Peyer's patch (tissue), 4 donors: ENCODE data around the gene HSD11B1L. TPM values are rescaled to one million over a fixed set of nuclear protein-coding genes. Genes with fewer than 3 reads are reported as not detected.
"Not testable (repeated sequence)": the region's sequence is repeated elsewhere in the genome, so short reads cannot be mapped to it uniquely, and the experiment has no call there.

Experiments
- DNase-seq, 3 donors: peaks; one replicate each; pipeline ENCODE4 v3.0.0-alpha.2; 2017 to 2019
- H3K27ac ChIP-seq, 4 donors: fragments of 200-600 bp; sonication (generic); one replicate each; pipeline ENCODE4 v1.5.1; 2016 to 2019
- H3K27me3 ChIP-seq, 2 donors: fragments of 200-600 bp; sonication (generic); one replicate each; pipeline ENCODE4 v1.5.1; 2019
- H3K36me3 ChIP-seq, 3 donors: fragments of 200-600 bp; sonication (generic); one replicate each; pipeline ENCODE4 v1.5.1; 2016 to 2019
- H3K4me1 ChIP-seq, 4 donors: fragments of 200-600 bp; sonication (generic); one replicate each; pipeline ENCODE4 v1.5.1; 2016 to 2019
- H3K4me3 ChIP-seq, 4 donors: fragments of 200-600 bp; sonication (generic); 1 replicate in 3 of 4; 2 replicates in 1 of 4; pipeline ENCODE4 v1.5.1; 2016 to 2019; ENCODE audit warnings: mild to moderate bottlenecking in 1 of 4
- H3K9me3 ChIP-seq, 4 donors: fragments of 200-600 bp; sonication (generic); one replicate each; pipeline ENCODE4 v1.5.1; 2016 to 2019; ENCODE audit warnings: mild to moderate bottlenecking in 1 of 4
- CTCF ChIP-seq, 6 experiments: fragments of 450-650 bp in 4 of 6; fragments of 200-600 bp in 2 of 6; sonication (generic) in 1 of 6; IDR thresholded peaks; one replicate each; pipeline ENCODE4 v1.5.1; 2017 to 2019; ENCODE audit warnings: antibody characterized with exemption in 6 of 6, mild to moderate bottlenecking in 3 of 6, moderate library complexity in 1 of 6
- POLR2A ChIP-seq, 2 donors: fragments of 450-650 bp; IDR thresholded peaks; one replicate each; pipeline ENCODE4 v1.5.1; 2017; ENCODE audit warnings: antibody characterized with exemption in 2 of 2, mild to moderate bottlenecking in 2 of 2, moderate library complexity in 2 of 2
- total RNA-seq, 4 donors: library from RNA; depleted of rRNA; stranded (reverse); fragments of >200 nt; gene quantifications; one replicate each; pipeline ENCODE4 v1.1.0, GENCODE V29; 2016

The HSD11B1L gene
- total RNA-seq, 4 donors from 2014 or later, result 4.9 to 17.3 (median 7.2) TPM; not detected in 1

- Histone ChIP-seq H3K9me3 (no peaks in the 10 kb centered on the region), H3K36me3 (peaks cover 0 to 75% (median 0%) of the 10 kb centered on the region in 3 donors), H3K27ac (no peak overlapping the region), H3K4me1 (no peaks in the 10 kb centered on the region), H3K4me3 (no peak overlapping the region), H3K27me3 (no peaks in the 10 kb centered on the region)
- no peak for DNase-seq
- TF ChIP-seq POLR2A (IDR thresholded peaks at IDR 0.05) (no peak), CTCF (IDR thresholded peaks at IDR 0.05) (no peak)
Measured at GRCh38 chr19:5700455-5701092, 19.7 kb downstream of the HSD11B1L start.

- DNase-seq, H3K27ac ChIP-seq, H3K4me3 ChIP-seq, H3K27me3 ChIP-seq, H3K4me1 ChIP-seq, H3K9me3 ChIP-seq: not testable (repeated sequence)
- H3K36me3 ChIP-seq, result peaks cover 0 to 72% (median 0%) of the 10 kb centered on the region in 3 donors
Measured at GRCh38 chr19:5702053-5702410, 21.2 kb downstream of the HSD11B1L start.

GRCh38 chr19:5703819-5704818 lies 23.3 kb downstream of the HSD11B1L start:
- no peaks in the 10 kb centered on the region for H3K27me3 ChIP-seq
- H3K36me3 ChIP-seq, result peaks cover 0 to 78% (median 0%) of the 10 kb centered on the region in 3 donors
- DNase-seq, result no peak

GRCh38 chr19:5705552-5705951 lies 24.7 kb downstream of the HSD11B1L start:
- Histone ChIP-seq H3K4me1 (no peaks in the 10 kb centered on the region), H3K9me3 (no peaks in the 10 kb centered on the region), H3K36me3 (peaks cover 0 to 75% (median 0%) of the 10 kb centered on the region in 3 donors), H3K27ac (no peak overlapping the region), H3K4me3 (no peak overlapping the region), H3K27me3 (no peaks in the 10 kb centered on the region)
- DNase-seq, result no peak
- TF ChIP-seq POLR2A (IDR thresholded peaks at IDR 0.05), result no peak
- TF ChIP-seq CTCF (IDR thresholded peaks at IDR 0.05), result no peak

More at GRCh38 chr19:5703819-5704818, 23.3 kb downstream of the HSD11B1L start:
- TF ChIP-seq CTCF (IDR thresholded peaks at IDR 0.05) (no peak), POLR2A (IDR thresholded peaks at IDR 0.05) (no peak)
- no peak overlapping the region for H3K4me3 ChIP-seq
- H3K9me3 ChIP-seq, result no peaks in the 10 kb centered on the region
- no peaks in the 10 kb centered on the region for H3K4me1 ChIP-seq
- H3K27ac ChIP-seq, result no peak overlapping the region

GRCh38 chr19:5706876-5707573 lies 26.2 kb downstream of the HSD11B1L start:
- no peak overlapping the region for H3K27ac ChIP-seq
- peaks cover 0 to 82% (median 0%) of the 10 kb centered on the region in 3 donors for H3K36me3 ChIP-seq
- TF ChIP-seq POLR2A (IDR thresholded peaks at IDR 0.05) (no peak), CTCF (IDR thresholded peaks at IDR 0.05) (no peak)

More at GRCh38 chr19:5706876-5707573, 26.2 kb downstream of the HSD11B1L start:
- Histone ChIP-seq H3K27me3 (no peaks in the 10 kb centered on the region), H3K4me3 (no peak overlapping the region), H3K4me1 (no peaks in the 10 kb centered on the region), H3K9me3 (no peaks in the 10 kb centered on the region)
- no peak for DNase-seq
